ENCODE data around the gene TOGARAM2. TPM values are rescaled to one million over a fixed set of nuclear protein-coding genes. Genes with fewer than 3 reads are reported as not detected.

The TOGARAM2 gene
- total and polyA plus RNA-seq, 2 of the 13 experiments (the other 11 are each of a cell fraction or from before 2014, with no cell fraction given), result under 0.01 to 0.05 TPM

- 0 out of 2 replicates have a peak, but pooled peaks have one; percentile 25 for TF ChIP-seq ZNF609 (CRISPR knock-in tag; IDR thresholded peaks at IDR 0.05; ENCODE audit: borderline replicate concordance)
- TF ChIP-seq SAP130 (CRISPR knock-in tag; IDR thresholded peaks at IDR 0.05; ENCODE audit: low read depth), result peak; percentile 52; the same call in 1 of the 2 replicates
- no peak for TF ChIP-seq ZNF792 (CRISPR knock-in tag; IDR thresholded peaks at IDR 0.05)
- no peak for TF ChIP-seq ZBTB7A (CRISPR knock-in tag; IDR thresholded peaks at IDR 0.05)
- TF ChIP-seq ZHX2 (IDR thresholded peaks at IDR 0.05; ENCODE audit: low read depth), result no peak
- no peak; the same call in 1 of the 2 replicates for TF ChIP-seq ZHX2 (CRISPR knock-in tag; IDR thresholded peaks at IDR 0.05; ENCODE audit: borderline replicate concordance)
- TF ChIP-seq ZMYM3 (CRISPR knock-in tag; IDR thresholded peaks at IDR 0.05), result peak; percentile 55; the same call in 1 of the 2 replicates
- no peak for TF ChIP-seq ZSCAN21 (CRISPR knock-in tag; IDR thresholded peaks at IDR 0.05; ENCODE audit: borderline replicate concordance)
- TF ChIP-seq ZSCAN29 (CRISPR knock-in tag; conservative IDR thresholded peaks at IDR 0.05), result peak; percentile 62; the same call in 1 of the 2 replicates
- TF ChIP-seq ZBTB49 (CRISPR knock-in tag; IDR thresholded peaks at IDR 0.05; ENCODE audit: borderline replicate concordance), result no peak
- peak; percentile 60; the same call in 1 of the 2 replicates for TF ChIP-seq ZNF605 (CRISPR knock-in tag; IDR thresholded peaks at IDR 0.05)
- no peak for TF ChIP-seq DR1 (CRISPR knock-in tag; IDR thresholded peaks at IDR 0.05)
These were observed 28.9 kb upstream of the TOGARAM2 start (continued) for GRCh38 chr2:28951910-28952835.

All from HepG2 (cell line).